Upper lobe of right lung (tissue), 1 donor: ENCODE results near the gene PGM2L1. TPM values are rescaled to one million over a fixed set of nuclear protein-coding genes. Genes with fewer than 3 reads are reported as not detected.

Source experiments
- ATAC-seq: fragments of 200-7000 bp; cut with Tn5 transposase; one replicate; pipeline ENCODE4 v1.9.1; 2020; ENCODE audit warnings: mild to moderate bottlenecking, moderate library complexity
- DNase-seq: peaks from one replicate; pipeline ENCODE4 v3.0.0-alpha.2; 2020
- H3K27ac ChIP-seq: fragments of 200-600 bp; one replicate; pipeline ENCODE4 v1.8.0; 2022
- H3K27me3 ChIP-seq: fragments of 200-600 bp; one replicate; pipeline ENCODE4 v1.8.0; 2022; ENCODE audit warnings: mild to moderate bottlenecking
- H3K36me3 ChIP-seq: fragments of 200-600 bp; one replicate; pipeline ENCODE4 v1.8.0; 2022
- H3K4me1 ChIP-seq: fragments of 200-600 bp; one replicate; pipeline ENCODE4 v1.8.0; 2022
- H3K4me3 ChIP-seq: fragments of 200-600 bp; one replicate; pipeline ENCODE4 v1.8.0; 2022; ENCODE audit warnings: mild to moderate bottlenecking
- H3K9me3 ChIP-seq: fragments of 200-600 bp; one replicate; pipeline ENCODE4 v1.8.0; 2022
- intact Hi-C: fragments of 100-400 bp; cut with DNase I; formaldehyde crosslinking; loops from one replicate; pipeline ENCODE4 v1.11.0; 2022
- total RNA-seq: library from RNA; stranded (reverse); fragmentation: NEBNext Ultra II Directional; extraction: Animal tissue kit (Norgen Biotek cat#: 25700); gene quantifications from one replicate; pipeline ENCODE4 v1.2.1, GENCODE V29; 2021
- TF ChIP-seq, protein P1 (sequence below): fragments of 200-600 bp; IDR thresholded peaks from one replicate; pipeline ENCODE4 v1.8.0; 2022; ENCODE audit warnings: antibody characterized with exemption
- donor health status: DM: no; HTN: yes; CAD: no; lungs with severe emphysema.

Gene PGM2L1
- total RNA-seq, 1 donor from 2014 or later = 5.1 TPM

DNA sequence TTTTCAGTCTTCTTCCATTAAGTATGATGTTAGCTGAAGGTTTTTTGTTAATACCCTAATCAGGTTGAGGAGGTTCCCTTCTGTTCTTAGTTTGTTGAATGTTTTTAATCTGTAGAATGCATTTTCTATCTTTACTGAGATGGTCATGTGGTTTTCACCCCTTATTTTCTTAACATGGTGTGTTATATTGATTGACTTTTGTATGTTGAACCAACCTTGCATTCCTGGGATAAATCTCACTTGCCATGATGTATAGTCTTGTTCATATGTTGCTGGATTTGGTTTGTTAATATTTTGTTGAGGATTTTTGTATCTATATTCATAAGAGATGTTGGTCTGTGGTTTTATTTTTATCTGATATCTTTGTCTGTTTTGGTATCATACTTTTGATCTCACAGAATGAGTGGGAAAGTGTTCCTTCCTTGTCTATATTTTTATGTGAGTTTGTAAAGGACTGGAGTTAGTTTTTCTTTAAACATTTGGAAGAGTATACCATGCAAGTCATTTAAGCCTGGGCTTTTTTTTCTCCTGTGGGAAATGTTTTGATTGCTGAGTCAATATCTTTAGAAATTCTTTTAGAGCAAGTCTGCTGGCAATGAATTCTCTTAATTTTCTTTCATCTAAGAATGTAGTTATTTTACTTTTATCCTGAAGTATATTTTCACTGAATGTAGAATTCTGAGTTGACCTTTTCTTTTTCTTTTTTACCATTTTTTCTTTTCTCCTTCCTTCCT lies 81.3 kb downstream of the PGM2L1 start:
- intact Hi-C loops = no loop called here
- ATAC-seq = no peak

DNA sequence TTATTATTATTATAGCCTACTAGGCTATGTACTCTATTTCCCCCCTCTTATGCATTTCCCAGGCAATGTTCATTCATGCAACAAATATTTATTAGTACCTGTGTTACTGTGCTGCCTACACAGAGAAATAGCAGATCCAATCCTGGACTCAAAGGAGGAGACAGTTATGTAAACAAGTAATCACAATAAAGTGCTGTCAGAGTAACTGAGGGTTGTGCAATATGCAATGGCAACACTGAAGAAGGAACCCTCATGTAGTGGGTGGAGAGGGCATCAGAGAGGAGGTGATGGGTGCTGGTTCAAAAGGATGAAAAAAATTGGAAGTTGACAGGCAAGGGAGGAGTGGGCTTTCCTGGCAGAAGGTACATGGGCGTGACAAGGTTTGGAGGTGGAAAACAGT lies 85.9 kb downstream of the PGM2L1 start:
- intact Hi-C loops = no loop called here
- peak; percentile 57 for ATAC-seq
- peaks cover 7% of the 10 kb centered on the region for H3K4me1 ChIP-seq

More for the DNA sequence above, 81.3 kb downstream of the PGM2L1 start:
- TF ChIP-seq, protein P1, sequence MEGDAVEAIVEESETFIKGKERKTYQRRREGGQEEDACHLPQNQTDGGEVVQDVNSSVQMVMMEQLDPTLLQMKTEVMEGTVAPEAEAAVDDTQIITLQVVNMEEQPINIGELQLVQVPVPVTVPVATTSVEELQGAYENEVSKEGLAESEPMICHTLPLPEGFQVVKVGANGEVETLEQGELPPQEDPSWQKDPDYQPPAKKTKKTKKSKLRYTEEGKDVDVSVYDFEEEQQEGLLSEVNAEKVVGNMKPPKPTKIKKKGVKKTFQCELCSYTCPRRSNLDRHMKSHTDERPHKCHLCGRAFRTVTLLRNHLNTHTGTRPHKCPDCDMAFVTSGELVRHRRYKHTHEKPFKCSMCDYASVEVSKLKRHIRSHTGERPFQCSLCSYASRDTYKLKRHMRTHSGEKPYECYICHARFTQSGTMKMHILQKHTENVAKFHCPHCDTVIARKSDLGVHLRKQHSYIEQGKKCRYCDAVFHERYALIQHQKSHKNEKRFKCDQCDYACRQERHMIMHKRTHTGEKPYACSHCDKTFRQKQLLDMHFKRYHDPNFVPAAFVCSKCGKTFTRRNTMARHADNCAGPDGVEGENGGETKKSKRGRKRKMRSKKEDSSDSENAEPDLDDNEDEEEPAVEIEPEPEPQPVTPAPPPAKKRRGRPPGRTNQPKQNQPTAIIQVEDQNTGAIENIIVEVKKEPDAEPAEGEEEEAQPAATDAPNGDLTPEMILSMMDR = no peak
- peaks cover 7% of the 10 kb centered on the region for H3K4me1 ChIP-seq
- H3K4me3 ChIP-seq = no peak overlapping the region
- H3K27ac ChIP-seq = no peak overlapping the region
- H3K9me3 ChIP-seq = peaks cover 11% of the 10 kb centered on the region
- H3K36me3 ChIP-seq = no peaks in the 10 kb centered on the region
- H3K27me3 ChIP-seq = no peaks in the 10 kb centered on the region
- no peak for DNase-seq

DNA sequence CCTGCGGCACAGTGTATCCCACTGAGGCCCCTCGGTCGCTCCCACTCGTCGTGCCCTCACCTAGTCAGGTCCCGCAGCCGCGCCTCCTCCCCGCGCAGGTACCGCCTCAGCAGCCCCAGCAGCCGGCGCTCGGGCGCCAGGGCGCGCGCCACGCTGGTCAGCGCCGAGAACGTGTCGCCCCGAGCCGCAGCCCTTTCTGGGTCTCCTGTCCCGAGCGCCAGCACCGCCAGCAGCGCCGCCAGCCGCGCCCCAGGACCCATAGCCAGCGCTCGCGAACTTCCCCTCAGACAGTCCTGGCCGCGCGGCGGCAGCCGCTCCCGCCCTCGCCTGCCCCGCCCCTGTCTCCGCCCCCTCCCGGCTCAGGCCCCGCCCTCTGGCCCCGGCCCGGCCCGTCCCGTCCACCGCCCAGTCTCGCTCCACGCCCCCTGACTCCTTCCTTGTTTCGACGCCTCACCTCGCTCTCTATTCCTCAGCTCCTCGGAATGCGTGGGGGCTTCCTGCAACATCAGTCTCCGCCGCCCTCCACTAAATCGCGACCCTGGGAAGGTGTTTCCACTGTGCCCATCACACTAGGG lies 86.8 kb downstream of the PGM2L1 start, which contains the start of gene P4HA3:
Gene P4HA3, minus strand, starts transcription at position 289 of the 575 bp plus-strand sequence. Its CDS starts 29 bp downstream, at position 260.
- Histone ChIP-seq H3K4me1 (peaks cover 7% of the 10 kb centered on the region), H3K4me3 (peak within 1 kb of the TSS; percentile 51), H3K27me3 (no peaks in the 10 kb centered on the region), H3K9me3 (peaks cover 4% of the 10 kb centered on the region), H3K27ac (no peak within 1 kb of the TSS), H3K36me3 (no peaks in the 10 kb centered on the region)
- TF ChIP-seq, protein P1 = peak; percentile 6
- ATAC-seq (peak; percentile 97), DNase-seq (peak; percentile 89)
- intact Hi-C loops = no loop called here

More for the DNA sequence above, 85.9 kb downstream of the PGM2L1 start:
- no peak overlapping the region for H3K4me3 ChIP-seq
- TF ChIP-seq, protein P1 = no peak
- H3K27ac ChIP-seq = no peak overlapping the region
- DNase-seq = no peak
- H3K27me3 ChIP-seq = no peaks in the 10 kb centered on the region
- H3K9me3 ChIP-seq = peaks cover 11% of the 10 kb centered on the region
- no peaks in the 10 kb centered on the region for H3K36me3 ChIP-seq

DNA sequence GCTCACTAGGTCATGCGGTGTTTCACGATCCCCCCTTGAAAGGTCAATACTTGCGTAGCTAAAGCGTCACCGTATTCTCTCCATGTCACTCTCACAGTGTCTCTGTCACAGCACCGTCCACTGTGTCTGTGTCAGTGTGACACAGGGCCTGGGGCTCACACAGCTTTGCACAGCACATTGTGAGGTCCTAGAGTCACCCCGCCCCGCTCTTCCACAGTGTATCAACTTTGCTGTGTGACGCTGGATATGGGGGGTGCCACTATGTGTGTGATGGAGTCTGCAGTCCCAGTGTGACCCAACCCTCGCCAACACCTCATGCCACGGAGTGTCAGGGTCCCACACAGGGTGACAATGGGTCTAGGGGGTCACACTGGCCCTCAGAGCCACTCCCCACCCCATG lies 87.4 kb downstream of the PGM2L1 start:
- peak overlapping the region; percentile 51 for H3K4me3 ChIP-seq
- H3K36me3 ChIP-seq = no peaks in the 10 kb centered on the region
- H3K27ac ChIP-seq = no peak overlapping the region
- no peaks in the 10 kb centered on the region for H3K9me3 ChIP-seq
- TF ChIP-seq, protein P1 = no peak
- DNase-seq = no peak
- no peaks in the 10 kb centered on the region for H3K27me3 ChIP-seq
- peaks cover 7% of the 10 kb centered on the region for H3K4me1 ChIP-seq
- ATAC-seq = no peak
- intact Hi-C loops = no loop called here

DNA sequence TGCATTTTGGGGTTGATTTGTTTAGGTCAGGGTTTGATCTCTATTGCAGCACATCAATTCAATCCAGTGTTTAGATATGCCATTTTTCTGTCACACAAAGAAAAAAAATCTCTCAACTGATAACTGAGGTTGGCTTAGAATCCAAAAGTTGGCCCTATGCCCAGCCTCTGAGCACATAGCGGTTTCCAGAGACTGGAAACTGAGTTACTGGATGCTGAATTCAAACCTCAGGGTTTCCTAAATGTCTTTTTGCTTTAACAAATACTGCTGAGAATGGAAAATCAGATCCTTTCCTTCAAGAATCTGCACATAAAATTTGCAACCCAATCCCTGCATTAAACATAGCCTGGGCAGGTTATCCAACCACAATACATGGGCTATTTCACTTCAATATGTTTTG lies 90.8 kb downstream of the PGM2L1 start:
- DNase-seq = no peak

More for the DNA sequence above, 90.8 kb downstream of the PGM2L1 start:
- intact Hi-C loops = no loop called here
- no peak for ATAC-seq
- H3K36me3 ChIP-seq = no peaks in the 10 kb centered on the region
- H3K27ac ChIP-seq = no peak overlapping the region
- peaks cover 7% of the 10 kb centered on the region for H3K4me1 ChIP-seq
- H3K9me3 ChIP-seq = no peaks in the 10 kb centered on the region
- no peaks in the 10 kb centered on the region for H3K27me3 ChIP-seq
- TF ChIP-seq, protein P1 = no peak
- H3K4me3 ChIP-seq = no peak overlapping the region
